IMR-90 (cell line): ENCODE measurements around the gene MED17.

Experiments
- CEBPB ChIP-seq: IDR thresholded peaks from 2 replicates; pipeline ENCODE4 v1.6.1; 2012; ENCODE audit warnings: low read depth, low read length, improper control_type of control experiment
- CHD1 ChIP-seq: IDR thresholded peaks from 2 replicates; pipeline ENCODE4 v1.6.1; 2012; ENCODE audit warnings: low read depth, low read length, improper control_type of control experiment
- FOS ChIP-seq: fragments of 150-350 bp; IDR thresholded peaks from 2 replicates; pipeline ENCODE4 v1.6.1; 2016; ENCODE audit warnings: low read depth, low read length
- MAFK ChIP-seq: IDR thresholded peaks from 2 replicates; pipeline ENCODE4 v1.6.1; 2012; ENCODE audit warnings: low read depth, low read length, improper control_type of control experiment
- MAZ ChIP-seq: IDR thresholded peaks from 2 replicates; pipeline ENCODE4 v1.6.1; 2012; ENCODE audit warnings: low read depth, mild to moderate bottlenecking, low read length, improper control_type of control experiment, moderate library complexity, borderline replicate concordance
- POLR2A ChIP-seq: IDR thresholded peaks from 2 replicates; pipeline ENCODE4 v1.6.1; 2012; ENCODE audit warnings: mild to moderate bottlenecking, low read depth, low read length
- RAD21 ChIP-seq: IDR thresholded peaks from 2 replicates; pipeline ENCODE4 v1.6.1; 2012; ENCODE audit warnings: low read length, improper control_type of control experiment
- RCOR1 ChIP-seq: IDR thresholded peaks from 2 replicates; pipeline ENCODE4 v1.6.1; 2012; ENCODE audit warnings: mild to moderate bottlenecking, low read length, improper control_type of control experiment; ENCODE audit not compliant: insufficient replicate concordance
- RFX5 ChIP-seq: IDR thresholded peaks from 2 replicates; pipeline ENCODE4 v1.8.0; 2012; ENCODE audit warnings: low read depth, mild to moderate bottlenecking, low read length, moderate library complexity
- TF ChIP-seq, protein P1 (sequence below): conservative IDR thresholded peaks from 2 replicates; pipeline ENCODE4 v1.5.1; 2012; ENCODE audit warnings: mild to moderate bottlenecking, low read depth, low read length, improper control_type of control experiment
- TF ChIP-seq, protein P2 (sequence below): fragments of 150-350 bp; IDR thresholded peaks from 2 replicates; pipeline ENCODE4 v1.6.1; 2016; ENCODE audit warnings: low read depth, mild to moderate bottlenecking, low read length, moderate library complexity, borderline replicate concordance
- TF ChIP-seq, protein P3 (sequence below): fragments of 150-350 bp; IDR thresholded peaks from 2 replicates; pipeline ENCODE4 v1.6.1; 2017; ENCODE audit warnings: mild to moderate bottlenecking, antibody characterized with exemption, low read length, low read depth

DNA sequence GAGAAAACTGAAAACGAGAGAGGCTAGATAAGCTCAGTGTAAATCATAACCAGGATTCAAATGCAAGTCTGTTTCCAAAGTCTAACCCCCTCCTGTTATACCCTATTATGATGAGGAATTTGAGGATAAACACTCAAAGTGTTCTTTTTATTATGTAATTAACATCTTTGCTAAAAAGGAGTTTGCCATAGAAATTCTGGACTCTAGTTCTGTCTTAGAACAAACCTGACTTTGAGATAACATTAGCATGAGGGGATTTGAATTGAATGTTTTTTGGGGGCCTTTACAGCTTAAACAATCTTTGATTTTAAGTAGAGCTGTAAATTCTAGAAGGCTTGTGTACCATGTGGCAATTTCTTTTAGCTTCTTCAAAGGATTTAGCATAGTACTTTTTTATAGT lies 33.1 kb upstream of the MED17 start:
- TF ChIP-seq POLR2A (no peak), FOS (no peak), CEBPB (no peak), RAD21 (no peak), CHD1 (no peak), RCOR1 (no peak), MAZ (no peak), MAFK (no peak), RFX5 (no peak)
- TF ChIP-seq, protein P1, sequence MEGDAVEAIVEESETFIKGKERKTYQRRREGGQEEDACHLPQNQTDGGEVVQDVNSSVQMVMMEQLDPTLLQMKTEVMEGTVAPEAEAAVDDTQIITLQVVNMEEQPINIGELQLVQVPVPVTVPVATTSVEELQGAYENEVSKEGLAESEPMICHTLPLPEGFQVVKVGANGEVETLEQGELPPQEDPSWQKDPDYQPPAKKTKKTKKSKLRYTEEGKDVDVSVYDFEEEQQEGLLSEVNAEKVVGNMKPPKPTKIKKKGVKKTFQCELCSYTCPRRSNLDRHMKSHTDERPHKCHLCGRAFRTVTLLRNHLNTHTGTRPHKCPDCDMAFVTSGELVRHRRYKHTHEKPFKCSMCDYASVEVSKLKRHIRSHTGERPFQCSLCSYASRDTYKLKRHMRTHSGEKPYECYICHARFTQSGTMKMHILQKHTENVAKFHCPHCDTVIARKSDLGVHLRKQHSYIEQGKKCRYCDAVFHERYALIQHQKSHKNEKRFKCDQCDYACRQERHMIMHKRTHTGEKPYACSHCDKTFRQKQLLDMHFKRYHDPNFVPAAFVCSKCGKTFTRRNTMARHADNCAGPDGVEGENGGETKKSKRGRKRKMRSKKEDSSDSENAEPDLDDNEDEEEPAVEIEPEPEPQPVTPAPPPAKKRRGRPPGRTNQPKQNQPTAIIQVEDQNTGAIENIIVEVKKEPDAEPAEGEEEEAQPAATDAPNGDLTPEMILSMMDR, result no peak
- TF ChIP-seq, protein P2, sequence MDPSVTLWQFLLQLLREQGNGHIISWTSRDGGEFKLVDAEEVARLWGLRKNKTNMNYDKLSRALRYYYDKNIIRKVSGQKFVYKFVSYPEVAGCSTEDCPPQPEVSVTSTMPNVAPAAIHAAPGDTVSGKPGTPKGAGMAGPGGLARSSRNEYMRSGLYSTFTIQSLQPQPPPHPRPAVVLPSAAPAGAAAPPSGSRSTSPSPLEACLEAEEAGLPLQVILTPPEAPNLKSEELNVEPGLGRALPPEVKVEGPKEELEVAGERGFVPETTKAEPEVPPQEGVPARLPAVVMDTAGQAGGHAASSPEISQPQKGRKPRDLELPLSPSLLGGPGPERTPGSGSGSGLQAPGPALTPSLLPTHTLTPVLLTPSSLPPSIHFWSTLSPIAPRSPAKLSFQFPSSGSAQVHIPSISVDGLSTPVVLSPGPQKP, result no peak
- TF ChIP-seq, protein P3, sequence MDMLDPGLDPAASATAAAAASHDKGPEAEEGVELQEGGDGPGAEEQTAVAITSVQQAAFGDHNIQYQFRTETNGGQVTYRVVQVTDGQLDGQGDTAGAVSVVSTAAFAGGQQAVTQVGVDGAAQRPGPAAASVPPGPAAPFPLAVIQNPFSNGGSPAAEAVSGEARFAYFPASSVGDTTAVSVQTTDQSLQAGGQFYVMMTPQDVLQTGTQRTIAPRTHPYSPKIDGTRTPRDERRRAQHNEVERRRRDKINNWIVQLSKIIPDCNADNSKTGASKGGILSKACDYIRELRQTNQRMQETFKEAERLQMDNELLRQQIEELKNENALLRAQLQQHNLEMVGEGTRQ, result no peak
